ENCODE measurements around the gene NUFIP1.

Gene NUFIP1

DNA sequence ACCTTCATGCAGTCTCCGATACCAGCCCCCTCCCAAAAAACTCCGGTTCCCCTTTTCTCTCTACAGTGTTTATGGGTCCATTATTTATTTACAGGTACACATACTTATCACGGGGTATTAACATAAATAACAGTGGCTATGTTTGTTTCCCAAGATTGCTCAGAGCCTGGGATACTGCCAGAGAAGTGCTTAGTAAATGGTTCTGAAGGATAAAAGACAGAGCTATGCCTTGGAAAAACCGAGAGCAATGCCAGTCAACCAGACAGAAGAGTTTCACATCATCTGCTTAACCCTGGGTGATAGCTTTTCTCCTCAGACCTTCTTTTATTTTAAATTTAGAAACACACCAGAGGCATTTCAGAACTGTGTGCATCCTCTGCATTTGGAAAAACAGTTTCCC is 61.3 kb downstream of the NUFIP1 start:
- Histone ChIP-seq H3K4me3 (replicated peaks; ENCODE audit: insufficient read depth, low read length) (no peak overlapping the region), H3K27me3 (ENCODE audit: insufficient read depth, poor library complexity, severe bottlenecking) (no peaks in the 10 kb centered on the region), H3K27ac (replicated peaks) (no peak overlapping the region)
- TF ChIP-seq, protein P1, sequence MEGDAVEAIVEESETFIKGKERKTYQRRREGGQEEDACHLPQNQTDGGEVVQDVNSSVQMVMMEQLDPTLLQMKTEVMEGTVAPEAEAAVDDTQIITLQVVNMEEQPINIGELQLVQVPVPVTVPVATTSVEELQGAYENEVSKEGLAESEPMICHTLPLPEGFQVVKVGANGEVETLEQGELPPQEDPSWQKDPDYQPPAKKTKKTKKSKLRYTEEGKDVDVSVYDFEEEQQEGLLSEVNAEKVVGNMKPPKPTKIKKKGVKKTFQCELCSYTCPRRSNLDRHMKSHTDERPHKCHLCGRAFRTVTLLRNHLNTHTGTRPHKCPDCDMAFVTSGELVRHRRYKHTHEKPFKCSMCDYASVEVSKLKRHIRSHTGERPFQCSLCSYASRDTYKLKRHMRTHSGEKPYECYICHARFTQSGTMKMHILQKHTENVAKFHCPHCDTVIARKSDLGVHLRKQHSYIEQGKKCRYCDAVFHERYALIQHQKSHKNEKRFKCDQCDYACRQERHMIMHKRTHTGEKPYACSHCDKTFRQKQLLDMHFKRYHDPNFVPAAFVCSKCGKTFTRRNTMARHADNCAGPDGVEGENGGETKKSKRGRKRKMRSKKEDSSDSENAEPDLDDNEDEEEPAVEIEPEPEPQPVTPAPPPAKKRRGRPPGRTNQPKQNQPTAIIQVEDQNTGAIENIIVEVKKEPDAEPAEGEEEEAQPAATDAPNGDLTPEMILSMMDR (IDR thresholded peaks at IDR 0.05; ENCODE audit: insufficient read depth, low read length), result no peak
- no peak for TF ChIP-seq SPI1 (IDR thresholded peaks at IDR 0.05; ENCODE audit: borderline replicate concordance, low read depth)
- TF ChIP-seq POLR2AphosphoS5 (IDR thresholded peaks at IDR 0.05; ENCODE audit: low read depth), result no peak
- TF ChIP-seq REST (IDR thresholded peaks at IDR 0.05; ENCODE audit: insufficient replicate concordance, low read depth), result no peak
- no peak for TF ChIP-seq GABPA (IDR thresholded peaks at IDR 0.05; ENCODE audit: low read depth)
- no peak for DNase-seq (ENCODE audit: low read depth in 1 of 2, low spot score in 1 of 2)

DNA sequence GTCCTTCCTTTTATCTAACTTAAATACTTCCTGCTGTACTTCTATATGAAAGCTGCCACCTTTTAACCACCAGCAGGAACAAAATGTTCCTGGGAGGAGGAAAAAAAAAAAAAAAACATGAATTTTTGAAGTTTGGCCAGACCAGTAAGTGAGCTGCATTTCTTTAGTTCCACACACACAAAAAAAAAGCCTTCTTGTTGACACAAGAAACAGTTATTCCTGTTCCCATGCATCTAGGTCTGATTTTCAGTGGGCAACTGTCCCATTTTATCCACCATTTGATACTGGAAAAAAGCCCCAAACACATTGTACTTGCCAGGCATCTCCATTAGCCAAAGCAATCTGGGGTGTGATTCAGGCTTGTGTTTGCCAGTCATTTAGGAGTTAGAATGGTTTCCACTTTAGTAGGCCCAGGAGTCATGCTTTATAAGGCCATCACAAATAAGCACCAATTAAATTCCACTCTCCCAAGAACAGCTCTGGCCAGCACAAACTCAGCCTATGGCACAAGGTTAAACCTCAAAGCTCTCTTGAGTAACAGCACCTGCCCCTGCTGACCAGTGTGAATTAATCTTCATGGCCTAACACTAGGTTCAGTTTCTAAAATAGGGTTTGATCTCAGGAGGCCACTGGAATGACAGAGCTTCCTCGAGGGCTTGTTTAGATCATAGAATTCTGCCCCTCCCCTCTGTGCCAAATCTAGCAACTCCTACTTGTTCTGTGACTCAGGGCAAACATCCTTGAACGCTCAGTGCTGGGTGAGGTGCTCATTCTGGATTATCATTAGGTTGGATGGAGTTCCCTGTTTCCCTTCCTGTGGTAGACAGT is 67.1 kb downstream of the NUFIP1 start:
- TF ChIP-seq GABPA (IDR thresholded peaks at IDR 0.05; ENCODE audit: low read depth) (no peak), POLR2AphosphoS5 (IDR thresholded peaks at IDR 0.05; ENCODE audit: low read depth) (no peak), REST (IDR thresholded peaks at IDR 0.05; ENCODE audit: insufficient replicate concordance, low read depth) (no peak), SPI1 (IDR thresholded peaks at IDR 0.05; ENCODE audit: borderline replicate concordance, low read depth) (no peak)
- TF ChIP-seq, protein P1 (IDR thresholded peaks at IDR 0.05; ENCODE audit: insufficient read depth, low read length), result no peak
- DNase-seq (ENCODE audit: low read depth in 1 of 2, low spot score in 1 of 2), result no peak
- Histone ChIP-seq H3K27me3 (ENCODE audit: insufficient read depth, poor library complexity, severe bottlenecking) (no peaks in the 10 kb centered on the region), H3K4me3 (replicated peaks; ENCODE audit: insufficient read depth, low read length) (no peak overlapping the region), H3K27ac (replicated peaks) (no peak overlapping the region)

- Histone ChIP-seq H3K4me3 (replicated peaks; ENCODE audit: insufficient read depth, low read length) (no peak overlapping the region), H3K27ac (replicated peaks) (no peak overlapping the region), H3K27me3 (ENCODE audit: insufficient read depth, poor library complexity, severe bottlenecking) (no peaks in the 10 kb centered on the region)
- TF ChIP-seq GABPA (IDR thresholded peaks at IDR 0.05; ENCODE audit: low read depth) (no peak), SPI1 (IDR thresholded peaks at IDR 0.05; ENCODE audit: borderline replicate concordance, low read depth) (no peak), REST (IDR thresholded peaks at IDR 0.05; ENCODE audit: insufficient replicate concordance, low read depth) (no peak), POLR2AphosphoS5 (IDR thresholded peaks at IDR 0.05; ENCODE audit: low read depth) (no peak)
- TF ChIP-seq, protein P1 (IDR thresholded peaks at IDR 0.05; ENCODE audit: insufficient read depth, low read length), result no peak
- no peak for DNase-seq (ENCODE audit: low read depth in 1 of 2, low spot score in 1 of 2)
Measured at GRCh38 chr13:44921246-44921877, 67.9 kb downstream of the NUFIP1 start.
